Ascending aorta (tissue), 2 donors: Measurements from ENCODE around the gene SLC25A1. TPM values are rescaled to one million over a fixed set of nuclear protein-coding genes. Genes with fewer than 3 reads are reported as not detected.
"Not testable (repeated sequence)": the region's sequence is repeated elsewhere in the genome, so short reads cannot be mapped to it uniquely, and the experiment has no call there.

Experiments used
- DNase-seq, 2 donors: peaks; one replicate each; pipeline ENCODE4 v3.0.0-alpha.2; 2019; ENCODE audit warnings: low spot score in 2 of 2
- H3K27ac ChIP-seq, 2 donors: fragments of 200-600 bp; sonication (generic); one replicate each; pipeline ENCODE4 v1.5.1; 2016 to 2017; ENCODE audit warnings: mild to moderate bottlenecking in 1 of 2
- H3K27me3 ChIP-seq: fragments of 200-600 bp; sonication (generic); one replicate; pipeline ENCODE4 v1.5.1; 2017
- H3K36me3 ChIP-seq, 2 donors: fragments of 200-600 bp; sonication (generic); one replicate each; pipeline ENCODE4 v1.5.1; 2016
- H3K4me1 ChIP-seq, 2 donors: fragments of 200-600 bp; sonication (generic); one replicate each; pipeline ENCODE4 v1.5.1; 2016 to 2017; ENCODE audit warnings: mild to moderate bottlenecking in 1 of 2
- H3K4me3 ChIP-seq, 2 donors: fragments of 200-600 bp; sonication (generic); one replicate each; pipeline ENCODE4 v1.5.1; 2016 to 2017; ENCODE audit warnings: mild to moderate bottlenecking in 1 of 2
- H3K9me3 ChIP-seq, 2 donors: fragments of 200-600 bp; sonication (generic); one replicate each; pipeline ENCODE4 v1.5.1; 2016
- intact Hi-C: fragments of 100-400 bp; cut with DNase I; formaldehyde crosslinking; loops from one replicate; pipeline ENCODE4 v1.15.1; 2023
- total RNA-seq: library from RNA; depleted of rRNA; stranded (reverse); fragments of >200 nt; gene quantifications from one replicate; pipeline ENCODE4 v1.1.0, GENCODE V29; 2016
- TF ChIP-seq, protein P1 (sequence below), 3 experiments: fragments of 200-600 bp in 2 of 3; fragments of 450-650 bp in 1 of 3; sonication (generic) in 2 of 3; IDR thresholded peaks; one replicate each; pipeline ENCODE4 v1.5.1; 2016 to 2019; ENCODE audit warnings: antibody characterized with exemption in 3 of 3, mild to moderate bottlenecking in 1 of 3, moderate library complexity in 1 of 3

The SLC25A1 gene
- total RNA-seq, 1 donor from 2014 or later = 89.3 TPM

DNA sequence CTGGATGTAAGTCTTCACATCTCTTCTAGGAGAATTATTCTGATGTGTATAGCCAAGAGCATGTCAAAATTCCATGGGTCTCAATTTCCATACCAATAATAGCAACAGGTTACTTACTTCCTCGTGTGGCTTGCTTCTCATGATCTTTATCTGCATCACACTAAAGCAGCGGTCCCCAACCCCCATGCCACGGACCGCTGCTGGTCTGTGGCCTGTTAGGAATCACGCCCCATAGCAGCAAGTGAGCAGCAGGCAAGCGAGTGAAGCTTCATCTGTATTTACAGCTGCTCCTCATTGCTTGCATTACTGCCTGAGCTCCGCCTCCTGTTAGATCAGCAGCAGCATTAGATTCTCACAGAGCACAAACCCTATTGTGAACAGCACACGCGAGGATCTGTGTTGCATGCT, 28.9 kb upstream of the SLC25A1 start:
- TF ChIP-seq, protein P1, sequence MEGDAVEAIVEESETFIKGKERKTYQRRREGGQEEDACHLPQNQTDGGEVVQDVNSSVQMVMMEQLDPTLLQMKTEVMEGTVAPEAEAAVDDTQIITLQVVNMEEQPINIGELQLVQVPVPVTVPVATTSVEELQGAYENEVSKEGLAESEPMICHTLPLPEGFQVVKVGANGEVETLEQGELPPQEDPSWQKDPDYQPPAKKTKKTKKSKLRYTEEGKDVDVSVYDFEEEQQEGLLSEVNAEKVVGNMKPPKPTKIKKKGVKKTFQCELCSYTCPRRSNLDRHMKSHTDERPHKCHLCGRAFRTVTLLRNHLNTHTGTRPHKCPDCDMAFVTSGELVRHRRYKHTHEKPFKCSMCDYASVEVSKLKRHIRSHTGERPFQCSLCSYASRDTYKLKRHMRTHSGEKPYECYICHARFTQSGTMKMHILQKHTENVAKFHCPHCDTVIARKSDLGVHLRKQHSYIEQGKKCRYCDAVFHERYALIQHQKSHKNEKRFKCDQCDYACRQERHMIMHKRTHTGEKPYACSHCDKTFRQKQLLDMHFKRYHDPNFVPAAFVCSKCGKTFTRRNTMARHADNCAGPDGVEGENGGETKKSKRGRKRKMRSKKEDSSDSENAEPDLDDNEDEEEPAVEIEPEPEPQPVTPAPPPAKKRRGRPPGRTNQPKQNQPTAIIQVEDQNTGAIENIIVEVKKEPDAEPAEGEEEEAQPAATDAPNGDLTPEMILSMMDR (IDR thresholded peaks at IDR 0.05) = no peak
- H3K27me3 ChIP-seq = no peaks in the 10 kb centered on the region
- intact Hi-C loops = no loop called here
- no peak for DNase-seq
- no peak overlapping the region for H3K4me3 ChIP-seq
- peaks cover 7 to 21% of the 10 kb centered on the region in 2 donors for H3K36me3 ChIP-seq
- H3K27ac ChIP-seq = no peak overlapping the region
- no peaks in the 10 kb centered on the region for H3K9me3 ChIP-seq
- no peaks in the 10 kb centered on the region for H3K4me1 ChIP-seq

DNA sequence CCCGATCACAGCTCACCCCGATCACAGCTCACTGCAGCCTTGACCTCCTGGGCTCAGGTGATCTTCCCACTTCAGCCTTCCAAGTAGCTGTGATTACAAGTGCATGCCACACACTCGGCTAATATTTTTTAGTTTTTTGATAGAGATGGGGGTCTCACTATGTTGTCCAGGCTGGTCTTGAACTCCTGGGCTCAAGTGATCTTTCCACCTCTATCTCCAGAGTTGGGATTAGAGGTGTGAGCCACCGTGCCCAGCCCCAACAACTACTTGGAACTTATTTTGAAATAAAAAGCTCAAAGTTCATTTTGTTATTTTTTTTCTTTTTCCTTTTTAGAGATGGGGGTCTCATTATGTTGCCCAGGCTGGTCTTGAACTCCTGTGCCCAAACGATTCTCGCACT, 27.8 kb upstream of the SLC25A1 start:
- TF ChIP-seq, protein P1 (IDR thresholded peaks at IDR 0.05) = no peak
- H3K9me3 ChIP-seq = no peaks in the 10 kb centered on the region
- DNase-seq = no peak
- H3K4me3 ChIP-seq = no peak overlapping the region
- no peaks in the 10 kb centered on the region for H3K27me3 ChIP-seq
- H3K36me3 ChIP-seq = peaks cover 7 to 21% of the 10 kb centered on the region in 2 donors
- intact Hi-C loops = no loop called here
- H3K27ac ChIP-seq = no peak overlapping the region
- H3K4me1 ChIP-seq = no peaks in the 10 kb centered on the region

DNA sequence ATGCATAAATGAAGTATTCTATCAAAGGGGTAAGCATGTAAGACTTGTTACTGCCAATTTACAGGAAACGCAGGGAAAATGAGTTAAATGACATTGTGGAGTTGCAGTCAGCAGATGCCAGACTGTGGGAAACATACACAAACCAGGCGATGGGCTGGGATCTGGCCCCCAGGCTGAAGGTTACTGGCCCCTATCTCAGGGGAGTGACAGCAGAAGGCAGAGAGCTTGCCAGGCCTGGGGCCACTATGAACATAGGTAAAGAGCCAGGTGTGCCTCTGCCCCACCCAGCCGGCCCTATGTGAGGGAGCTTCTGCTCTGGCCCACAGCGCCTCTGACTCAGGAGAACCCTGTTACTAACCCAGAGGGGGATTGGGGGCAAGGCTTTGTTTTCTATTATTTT, 26.1 kb upstream of the SLC25A1 start:
- Histone ChIP-seq H3K9me3 (no peaks in the 10 kb centered on the region), H3K27me3 (no peaks in the 10 kb centered on the region), H3K36me3 (peaks cover 5 to 13% of the 10 kb centered on the region in 2 donors), H3K4me1 (no peaks in the 10 kb centered on the region), H3K4me3 (no peak overlapping the region), H3K27ac (no peak overlapping the region)
- intact Hi-C loops = no loop called here
- TF ChIP-seq, protein P1 (IDR thresholded peaks at IDR 0.05) = no peak
- DNase-seq = no peak

DNA sequence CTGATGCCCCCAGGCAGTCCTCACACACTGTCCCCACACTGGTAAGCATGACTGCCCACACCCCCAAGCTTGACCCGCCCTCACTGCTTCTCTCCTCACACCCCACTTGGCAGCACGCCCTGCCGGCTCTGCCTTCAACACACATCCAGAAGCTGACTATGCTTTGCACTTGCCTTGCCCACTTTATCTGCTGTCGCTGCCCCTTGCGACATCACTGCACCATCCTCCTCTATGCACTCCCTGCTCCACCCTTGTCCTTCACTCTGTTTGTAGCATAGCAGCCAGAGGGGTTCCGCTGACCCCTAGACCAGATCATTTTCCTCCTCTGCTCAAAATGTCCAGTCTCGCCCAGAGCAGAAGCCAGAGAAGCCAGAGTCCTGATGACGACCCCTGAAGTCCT, 25.3 kb upstream of the SLC25A1 start:
- TF ChIP-seq, protein P1 (IDR thresholded peaks at IDR 0.05) = no peak
- no peak overlapping the region for H3K27ac ChIP-seq
- no peak overlapping the region for H3K4me3 ChIP-seq
- peaks cover 5 to 7% of the 10 kb centered on the region in 2 donors for H3K36me3 ChIP-seq
- no peaks in the 10 kb centered on the region for H3K27me3 ChIP-seq
- DNase-seq = no peak
- intact Hi-C loops = no loop called here
- no peaks in the 10 kb centered on the region for H3K9me3 ChIP-seq
- H3K4me1 ChIP-seq = no peaks in the 10 kb centered on the region

DNA sequence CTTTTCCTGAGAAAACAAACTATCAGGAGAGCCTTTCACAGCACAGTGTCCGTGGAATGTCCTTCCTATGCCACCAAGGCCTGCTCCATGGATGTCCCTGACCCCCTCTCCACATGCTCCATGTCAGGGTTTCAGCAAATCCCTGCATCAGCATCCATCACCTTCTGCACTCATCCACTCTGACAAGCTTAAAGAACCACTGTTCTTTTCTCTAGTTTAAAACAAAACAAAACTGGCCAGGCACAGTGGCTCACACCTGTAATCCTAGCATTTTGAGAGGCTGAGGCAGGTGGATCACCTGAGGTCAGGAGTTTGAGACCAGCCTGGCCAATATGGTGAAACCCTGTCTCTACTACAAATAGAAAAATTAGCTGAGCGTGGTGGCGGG, 24.3 kb upstream of the SLC25A1 start:
- H3K4me1 ChIP-seq, H3K4me3 ChIP-seq, H3K27me3 ChIP-seq, H3K9me3 ChIP-seq, DNase-seq, intact Hi-C loops, H3K27ac ChIP-seq, H3K36me3 ChIP-seq: not testable (repeated sequence)

DNA sequence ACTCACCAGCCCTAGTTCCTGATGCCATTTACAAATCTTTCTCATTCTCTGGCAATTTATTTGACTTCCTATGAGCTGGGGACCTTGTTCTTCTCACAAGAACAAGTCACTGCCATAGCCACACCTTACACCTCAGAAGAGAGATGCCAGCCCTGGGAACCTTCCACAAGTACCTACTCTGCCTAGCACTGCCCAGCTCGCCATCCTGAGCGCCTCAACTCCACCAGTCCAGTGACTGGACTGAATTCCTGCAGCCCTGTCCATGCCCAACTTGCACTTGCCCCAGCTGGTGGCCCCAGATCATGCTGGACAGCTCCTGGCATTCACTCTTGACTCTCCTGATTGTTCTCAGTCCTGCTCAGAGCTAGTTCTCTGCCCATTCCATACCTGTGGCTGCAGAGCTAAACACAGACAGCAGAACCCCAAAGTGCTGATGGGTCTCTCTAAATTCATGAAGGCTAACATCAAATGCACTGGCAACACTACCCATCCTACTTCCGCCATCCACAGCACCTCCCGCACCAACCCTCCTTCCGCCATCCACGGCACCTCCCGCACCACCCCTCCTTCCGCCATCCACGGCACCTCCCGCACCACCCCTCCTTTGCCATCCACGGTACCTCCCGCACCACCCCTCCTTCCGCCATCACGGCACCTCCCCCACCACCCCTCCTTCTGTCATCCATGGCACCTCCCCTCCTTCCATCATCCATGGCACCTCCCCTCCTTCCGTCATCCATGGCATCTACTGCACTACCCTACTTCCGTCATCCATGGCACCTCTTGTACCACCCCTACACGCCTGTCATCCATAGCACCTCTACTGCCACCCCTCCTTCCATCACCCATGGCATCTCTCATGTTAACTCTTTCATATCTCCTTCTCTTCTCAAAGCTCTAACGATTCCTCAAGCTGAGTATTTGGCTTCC, 23.6 kb upstream of the SLC25A1 start:
- Histone ChIP-seq H3K4me3 (no peak overlapping the region), H3K36me3 (no peaks in the 10 kb centered on the region), H3K9me3 (no peaks in the 10 kb centered on the region), H3K27me3 (no peaks in the 10 kb centered on the region), H3K27ac (no peak overlapping the region), H3K4me1 (no peaks in the 10 kb centered on the region)
- no peak for DNase-seq
- TF ChIP-seq, protein P1 (IDR thresholded peaks at IDR 0.05) = no peak
- intact Hi-C loops = no loop called here
